H1 (cell line): ENCODE measurements around the gene TRPV2. TPM values are rescaled to one million over a fixed set of nuclear protein-coding genes. Genes with fewer than 3 reads are reported as not detected.

Source experiments
- CTCF ChIA-PET: fragments of 300-600 bp; sonication (Branson Sonifier 250); formaldehyde crosslinking; loops from one replicate; lab custom pipeline; 2021; ENCODE audit not compliant: partially characterized antibody; lab: Charles Lee
- POLR2A ChIA-PET: fragments of 300-600 bp; sonication (Branson Sonifier 250); formaldehyde crosslinking; loops from one replicate; lab custom pipeline; 2021; ENCODE audit warnings: inconsistent platforms; ENCODE audit not compliant: partially characterized antibody; lab: Charles Lee
- DNase-seq, 2 experiments: peaks; one replicate each; pipeline versions ENCODE4 v3.0.0 to v3.0.0-alpha.2; 2010 to 2022; ENCODE audit warnings: low spot score in 2 of 2, low read depth in 1 of 2, mixed read lengths in 1 of 2
- FAIRE-seq: peaks from 2 replicates; lab custom pipeline; 2011; peaks lifted over from hg19 to GRCh38; lab: Jason Lieb, UNC
- H2AFZ ChIP-seq: 2 replicates; pipeline ENCODE4 v1.8.1; 2012; ENCODE audit warnings: low read length, inconsistent platforms
- H2AK5ac ChIP-seq: 2 replicates; pipeline ENCODE4 v1.6.1; 2013; ENCODE audit warnings: low read depth, low read length
- H2BK120ac ChIP-seq: replicated peaks from 2 replicates; pipeline ENCODE3; 2013; ENCODE audit warnings: low read depth, low read length, inconsistent platforms
- H2BK12ac ChIP-seq: 2 replicates; pipeline ENCODE4 v1.6.1; 2013; ENCODE audit warnings: low read depth, low read length
- H2BK15ac ChIP-seq: 2 replicates; pipeline ENCODE4 v1.6.1; 2013; ENCODE audit warnings: low read length
- H2BK20ac ChIP-seq: 2 replicates; pipeline ENCODE4 v1.6.1; 2013; ENCODE audit warnings: low read length
- H2BK5ac ChIP-seq: 2 replicates; pipeline ENCODE4 v1.6.1; 2013; ENCODE audit warnings: low read depth, low read length
- H3K14ac ChIP-seq: 2 replicates; pipeline ENCODE4 v1.6.1; 2013; ENCODE audit warnings: inconsistent platforms; ENCODE audit not compliant: insufficient read length
- H3K18ac ChIP-seq: 2 replicates; pipeline ENCODE4 v1.6.1; 2013; ENCODE audit warnings: low read length; ENCODE audit errors: extremely low read depth
- H3K23ac ChIP-seq: 2 replicates; pipeline ENCODE4 v1.6.1; 2013; ENCODE audit warnings: inconsistent platforms; ENCODE audit not compliant: insufficient read length
- H3K23me2 ChIP-seq: 2 replicates; pipeline ENCODE4 v1.6.1; 2013; ENCODE audit warnings: low read depth, low read length
- H3K27ac ChIP-seq: 2 replicates; pipeline ENCODE4 v1.6.1; 2011; ENCODE audit warnings: low read depth, low read length, inconsistent platforms
- H3K27me3 ChIP-seq, 4 experiments: replicated peaks in 1 of 4; 1 replicate in 1 of 4; 2 replicates in 3 of 4; pipeline versions ENCODE4 v1.6.1 to v1.8.1; 2011 to 2013; ENCODE audit warnings: low read length in 3 of 4, mild to moderate bottlenecking in 3 of 4, inconsistent platforms in 2 of 4, mixed read lengths in 2 of 4, moderate library complexity in 1 of 4; ENCODE audit not compliant: control insufficient read depth in 3 of 4, insufficient read depth in 3 of 4; ENCODE audit errors: extremely low read depth in 1 of 4
- H3K36me3 ChIP-seq, 4 experiments: 2 replicates each; pipeline versions ENCODE4 v1.6.1 to v1.8.1; 2011 to 2013; ENCODE audit warnings: mild to moderate bottlenecking in 4 of 4, low read length in 3 of 4, moderate library complexity in 2 of 4, control low read depth in 1 of 4, inconsistent platforms in 1 of 4; ENCODE audit not compliant: insufficient read depth in 4 of 4, control insufficient read depth in 2 of 4
- H3K4ac ChIP-seq: replicated peaks from 2 replicates; pipeline ENCODE3; 2013; ENCODE audit warnings: low read length, low read depth, mixed read lengths, inconsistent platforms; ENCODE audit not compliant: insufficient read length
- H3K4me1 ChIP-seq, 4 experiments: replicated peaks in 1 of 4; 1 replicate in 1 of 4; 2 replicates in 3 of 4; pipeline versions ENCODE4 v1.6.1 to v1.8.1; 2011 to 2013; ENCODE audit warnings: low read length in 3 of 4, inconsistent platforms in 2 of 4, mixed read lengths in 1 of 4; ENCODE audit not compliant: insufficient read depth in 4 of 4, control insufficient read depth in 3 of 4
- H3K4me2 ChIP-seq, 2 experiments: 2 replicates each; pipeline versions ENCODE4 v1.6.1 to v1.8.1; 2011 to 2013; ENCODE audit warnings: low read depth in 2 of 2, low read length in 2 of 2, control low read depth in 1 of 2, inconsistent platforms in 1 of 2, mild to moderate bottlenecking in 1 of 2; ENCODE audit not compliant: insufficient read depth in 1 of 2
- H3K4me3 ChIP-seq, 4 experiments: fragments of 200-600, 300-600 bp in 1 of 4; sonication (generic), shearing (Covaris generic), sonication (Bioruptor Twin) in 1 of 4; 2 replicates each; pipeline versions ENCODE4 v1.5.1 to v1.8.1; 2011 to 2016; ENCODE audit warnings: low read length in 4 of 4, low read depth in 3 of 4, control low read depth in 2 of 4, inconsistent platforms in 2 of 4, mild to moderate bottlenecking in 2 of 4, mixed read lengths in 1 of 4, moderate library complexity in 1 of 4; ENCODE audit not compliant: insufficient read depth in 2 of 4; ENCODE audit errors: extremely low read depth in 1 of 4
- H3K56ac ChIP-seq: replicated peaks from 2 replicates; pipeline ENCODE3; 2013; ENCODE audit warnings: low read depth, mild to moderate bottlenecking, mixed read lengths, low read length, inconsistent platforms; ENCODE audit not compliant: insufficient read length
- H3K79me1 ChIP-seq: 2 replicates; pipeline ENCODE4 v1.6.1; 2013; ENCODE audit warnings: low read depth, low read length, control low read depth
- H3K79me2 ChIP-seq, 2 experiments: 2 replicates each; pipeline versions ENCODE4 v1.6.1 to v1.8.1; 2012 to 2013; ENCODE audit warnings: low read length in 2 of 2, mild to moderate bottlenecking in 2 of 2, inconsistent platforms in 1 of 2; ENCODE audit not compliant: insufficient read depth in 2 of 2, control insufficient read depth in 1 of 2
- H3K9ac ChIP-seq, 4 experiments: replicated peaks in 1 of 4; 1 replicate in 1 of 4; 2 replicates in 3 of 4; pipeline versions ENCODE4 v1.6.1 to v1.8.1; 2011 to 2013; ENCODE audit warnings: low read depth in 3 of 4, low read length in 3 of 4, control low read depth in 2 of 4, mild to moderate bottlenecking in 2 of 4, moderate library complexity in 2 of 4, inconsistent platforms in 1 of 4; ENCODE audit errors: extremely low read depth in 1 of 4
- H3K9me3 ChIP-seq, 2 experiments: 2 replicates each; pipeline versions ENCODE4 v1.6.1 to v1.8.1; 2012 to 2013; ENCODE audit warnings: mild to moderate bottlenecking in 2 of 2, moderate library complexity in 2 of 2, control low read depth in 1 of 2, inconsistent platforms in 1 of 2, low read depth in 1 of 2, low read length in 1 of 2, mixed read lengths in 1 of 2; ENCODE audit not compliant: insufficient read depth in 2 of 2
- H4K20me1 ChIP-seq, 2 experiments: replicated peaks in 1 of 2; 2 replicates each; pipeline versions ENCODE3 to v1.8.1; 2011 to 2013; ENCODE audit warnings: inconsistent platforms in 2 of 2, low read length in 2 of 2, mild to moderate bottlenecking in 1 of 2; ENCODE audit not compliant: insufficient read depth in 2 of 2, control insufficient read depth in 1 of 2
- H4K5ac ChIP-seq: 2 replicates; pipeline ENCODE4 v1.6.1; 2013; ENCODE audit warnings: low read length, low read depth, mixed read lengths, inconsistent platforms; ENCODE audit not compliant: insufficient read length
- H4K8ac ChIP-seq: 2 replicates; pipeline ENCODE4 v1.8.0; 2013; ENCODE audit warnings: mild to moderate bottlenecking, moderate library complexity, low read length, inconsistent platforms; ENCODE audit not compliant: insufficient read depth; ENCODE audit errors: extremely low read depth
- H4K91ac ChIP-seq: replicated peaks from 2 replicates; pipeline ENCODE3; 2013; ENCODE audit warnings: low read length, mixed read lengths, inconsistent platforms; ENCODE audit not compliant: insufficient read length
- RAD21 ChIP-seq, 2 experiments: IDR thresholded peaks in 1 of 2; conservative IDR thresholded peaks in 1 of 2; 2 replicates each; pipeline ENCODE4 v1.6.1; 2011; ENCODE audit warnings: low read depth in 2 of 2, low read length in 2 of 2, improper control_type of control experiment in 1 of 2, inconsistent platforms in 1 of 2, mild to moderate bottlenecking in 1 of 2, moderate library complexity in 1 of 2
- SUZ12 ChIP-seq: fragments of 200-600 bp; sonication (generic); IDR thresholded peaks from 2 replicates; pipeline ENCODE4 v1.6.1; 2012; ENCODE audit warnings: mild to moderate bottlenecking, inconsistent platforms, low read length, moderate library complexity, mixed read lengths
- WGBS, 2 experiments: shearing (Covaris generic) in 1 of 2; methylation state at CpG; one replicate each; pipeline versions ENCODE4 v1.1.6 to v1.1.7; 2013 to 2015; ENCODE audit warnings: low lambda C conversion rate in 2 of 2, mixed read lengths in 2 of 2, inconsistent platforms in 1 of 2, low coverage in 1 of 2, missing lambda C conversion rate in 1 of 2; ENCODE audit not compliant: insufficient replicate concordance in 2 of 2, insufficient coverage in 1 of 2, insufficient read length in 1 of 2; ENCODE audit errors: extremely low coverage in 1 of 2, missing lambda C conversion rate in 1 of 2; 5-methylcytosine and 5-hydroxymethylcytosine counted together
- polyA plus RNA-seq, 7 experiments: library from polyadenylated mRNA; depleted of rRNA in 3 of 7; stranded (reverse) in 5 of 7; unstranded in 2 of 7; fragments of >200 nt in 5 of 7; fragments of 200-250 nt in 2 of 7; gene quantifications; 1 replicate in 5 of 7; 2 replicates in 1 of 7; 4 replicates in 1 of 7; pipeline versions ENCODE4 v1.2.1 to v1.2.3, GENCODE V29; 2011 to 2013; ENCODE audit warnings: missing spikeins in 2 of 7, mixed read lengths in 2 of 7
- total RNA-seq: library from RNA; stranded (reverse); fragmentation: NEBNext Ultra II Directional; extraction: Animal tissue kit (Norgen Biotek cat#: 25700); gene quantifications from 2 replicates; pipeline ENCODE4 v1.2.1, GENCODE V29; 2021
- TF ChIP-seq, protein P1 (sequence below), 3 experiments: IDR thresholded peaks; 1 replicate in 2 of 3; 2 replicates in 1 of 3; pipeline versions ENCODE4 v1.5.1 to v1.6.1; 2011; ENCODE audit warnings: low read length in 3 of 3, mild to moderate bottlenecking in 3 of 3, inconsistent platforms in 2 of 3, low read depth in 1 of 3, moderate library complexity in 1 of 3; ENCODE audit not compliant: insufficient read depth in 1 of 3; ENCODE audit errors: control extremely low read depth in 1 of 3

Gene TRPV2
- total and polyA plus RNA-seq, 2 of the 8 experiments (the other 6 are each of a cell fraction or from before 2014, with no cell fraction given): 1.7 to 2.1 TPM

DNA sequence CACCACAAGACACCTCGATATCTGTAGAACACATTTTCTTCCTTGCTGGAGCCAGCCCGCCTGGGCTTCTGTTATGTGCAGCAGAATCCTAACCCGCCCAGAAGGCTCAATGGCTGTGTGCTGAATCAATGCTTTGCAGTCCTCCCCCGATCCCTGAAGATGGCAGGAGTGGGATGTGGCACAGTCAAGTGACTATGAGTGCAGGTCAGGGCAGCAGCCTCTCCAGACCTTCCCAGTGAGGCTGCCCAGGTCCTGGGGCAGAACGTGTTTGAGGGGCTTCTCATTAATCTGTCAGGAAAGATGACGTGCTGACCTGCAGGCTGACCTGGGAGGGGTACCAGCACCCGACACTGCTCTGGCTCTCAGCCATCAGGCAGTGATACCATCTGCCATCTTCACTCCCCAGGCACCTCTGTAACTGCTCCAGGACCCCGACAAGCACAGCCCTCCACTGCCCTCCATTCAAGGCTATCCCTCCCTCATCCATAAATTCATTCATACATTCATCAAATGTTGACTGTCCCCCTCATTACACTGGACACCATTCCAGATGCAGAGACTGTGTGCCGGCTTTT is 41.5 kb downstream of the TRPV2 start:
- no peak overlapping the region for H4K91ac ChIP-seq
- H2BK12ac ChIP-seq: no peak overlapping the region
- no peak overlapping the region for H3K9ac ChIP-seq
- TF ChIP-seq RAD21 (IDR thresholded peaks at IDR 0.05 in 1 of 2, conservative IDR thresholded peaks at IDR 0.05 in 1 of 2; ENCODE audit: low read depth in 2 of 2, low read length in 2 of 2) (peak; percentile 53 to 65), SUZ12 (no peak)
- TF ChIP-seq, protein P1, sequence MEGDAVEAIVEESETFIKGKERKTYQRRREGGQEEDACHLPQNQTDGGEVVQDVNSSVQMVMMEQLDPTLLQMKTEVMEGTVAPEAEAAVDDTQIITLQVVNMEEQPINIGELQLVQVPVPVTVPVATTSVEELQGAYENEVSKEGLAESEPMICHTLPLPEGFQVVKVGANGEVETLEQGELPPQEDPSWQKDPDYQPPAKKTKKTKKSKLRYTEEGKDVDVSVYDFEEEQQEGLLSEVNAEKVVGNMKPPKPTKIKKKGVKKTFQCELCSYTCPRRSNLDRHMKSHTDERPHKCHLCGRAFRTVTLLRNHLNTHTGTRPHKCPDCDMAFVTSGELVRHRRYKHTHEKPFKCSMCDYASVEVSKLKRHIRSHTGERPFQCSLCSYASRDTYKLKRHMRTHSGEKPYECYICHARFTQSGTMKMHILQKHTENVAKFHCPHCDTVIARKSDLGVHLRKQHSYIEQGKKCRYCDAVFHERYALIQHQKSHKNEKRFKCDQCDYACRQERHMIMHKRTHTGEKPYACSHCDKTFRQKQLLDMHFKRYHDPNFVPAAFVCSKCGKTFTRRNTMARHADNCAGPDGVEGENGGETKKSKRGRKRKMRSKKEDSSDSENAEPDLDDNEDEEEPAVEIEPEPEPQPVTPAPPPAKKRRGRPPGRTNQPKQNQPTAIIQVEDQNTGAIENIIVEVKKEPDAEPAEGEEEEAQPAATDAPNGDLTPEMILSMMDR (IDR thresholded peaks at IDR 0.05; ENCODE audit: control extremely low read depth in 1 of 3, insufficient read depth in 1 of 3, low read depth in 1 of 3, low read length in 3 of 3): peak; percentile 37 to 42 (median 37)
- no peak overlapping the region; the same call in 1 of the 2 replicates for H2BK5ac ChIP-seq
- no peak overlapping the region for H2AFZ ChIP-seq
- H3K27me3 ChIP-seq: no peaks in the 10 kb centered on the region
- DNase-seq (no peak), FAIRE-seq (no peak)
- H3K4ac ChIP-seq: no peak overlapping the region
- H2AK5ac ChIP-seq: no peak overlapping the region; the same call in 1 of the 2 replicates
- no peaks in the 10 kb centered on the region for H3K9me3 ChIP-seq
- H3K23me2 ChIP-seq: no peaks in the 10 kb centered on the region
- no peak overlapping the region for H3K27ac ChIP-seq
- no peak overlapping the region for H3K14ac ChIP-seq
- no peak overlapping the region for H3K4me3 ChIP-seq
- no peak overlapping the region; the same call in 1 of the 2 replicates for H2BK15ac ChIP-seq
- H4K5ac ChIP-seq: no peak overlapping the region
- 79% methylated on average over 9 of the region's 9 CpGs; no CpG with 5 or more reads in 1 of the 2 experiments for WGBS, 2 experiments
- H4K8ac ChIP-seq: no peak overlapping the region
- CTCF ChIA-PET: interaction anchor here (6.9 to 36.9 kb wide), 3 partner anchors 17 to 64 kb away, joined by 124 to 941 read pairs (median 176); partner anchors contain the start of gene LRRC75A
- no peaks in the 10 kb centered on the region; a peak in 2 of 8 replicates for H3K36me3 ChIP-seq
- H2BK120ac ChIP-seq: no peak overlapping the region
- no peak overlapping the region for H2BK20ac ChIP-seq
- no peaks in the 10 kb centered on the region for H3K79me1 ChIP-seq
- H4K20me1 ChIP-seq: peaks cover 0 to 4% of the 10 kb centered on the region in 2 experiments
- peaks cover 6 to 16% (median 12%) of the 10 kb centered on the region in 4 experiments for H3K4me1 ChIP-seq
- no peak overlapping the region for H3K4me2 ChIP-seq
- no peak overlapping the region for H3K23ac ChIP-seq
- POLR2A ChIA-PET: interaction anchor here (0.8 to 17.6 kb wide), 3 partner anchors 15 to 63 kb away, joined by 4 to 204 read pairs (median 4); no protein-coding TSS in a partner anchor
- no peak overlapping the region for H3K18ac ChIP-seq
- no peak overlapping the region for H3K56ac ChIP-seq
- H3K79me2 ChIP-seq: no peaks in the 10 kb centered on the region
